Measurements from ENCODE around the gene LUC7L3. TPM values are rescaled to one million over a fixed set of nuclear protein-coding genes. Genes with fewer than 3 reads are reported as not detected.

Gene LUC7L3
- total and polyA plus RNA-seq, 2 donors (not counting 1 experiment from before 2014, with no cell fraction given), result 42.9 to 311 TPM

GRCh38 chr17:50681263-50682200 is 37.9 kb upstream of the LUC7L3 start:
- no peaks in the 10 kb centered on the region for H4K20me1 ChIP-seq (ENCODE audit: control insufficient read depth, insufficient read depth, low read length, poor library complexity, severe bottlenecking)
- ATAC-seq (ENCODE audit: low read depth) (no peak), DNase-seq (no peak)
- peaks cover 44% of the 10 kb centered on the region for H3K27me3 Mint-ChIP-seq
- 62% methylated on average over 27 of the region's 27 CpGs for whole genome bisulfite sequencing (ENCODE audit: insufficient coverage)
- H3K9me3 ChIP-seq (ENCODE audit: control extremely low read depth in 1 of 3, control insufficient read depth in 2 of 3, insufficient read depth in 1 of 3, low read length in 2 of 3), result no peaks in the 10 kb centered on the region
- no peak overlapping the region for H3K9ac ChIP-seq (ENCODE audit: low read length)
- ChIA-PET CTCF (no interaction called here), POLR2A (no interaction called here)
- H3K36me3 ChIP-seq (replicated peaks in 1 of 2; ENCODE audit: control extremely low read depth in 1 of 2, control insufficient read depth in 1 of 2, extremely low read depth in 1 of 2, insufficient read depth in 2 of 2, low read length in 1 of 2), result no peaks in the 10 kb centered on the region
- H3K4me2 ChIP-seq (replicated peaks; ENCODE audit: low read depth, low read length, poor library complexity, severe bottlenecking), result no peak overlapping the region
- intact Hi-C loops (cut with micrococcal nuclease), result no loop called here
- H3K4me3 ChIP-seq (ENCODE audit: control extremely low read depth in 1 of 5, extremely low read depth in 1 of 5, insufficient read depth in 1 of 5, low read depth in 2 of 5, low read length in 4 of 5), result no peak overlapping the region
- H3K4me3 Mint-ChIP-seq, result no peak overlapping the region
- H3K27ac Mint-ChIP-seq, result no peak overlapping the region
- H3K9me3 Mint-ChIP-seq (ENCODE audit: insufficient read depth), result no peaks in the 10 kb centered on the region
- TF ChIP-seq CTCF (IDR thresholded peaks at IDR 0.05) (no peak), EZH2 (IDR thresholded peaks at IDR 0.05; ENCODE audit: borderline replicate concordance, insufficient read depth, low read depth, low read length, poor library complexity, severe bottlenecking) (no peak)
- H3K4me1 Mint-ChIP-seq, result peaks cover 4% of the 10 kb centered on the region
- H2AFZ ChIP-seq (ENCODE audit: insufficient read depth, low read depth, low read length, poor library complexity, severe bottlenecking), result peak overlapping the region; percentile 49
- peaks cover 0 to 3% of the 10 kb centered on the region in 2 donors for H3K4me1 ChIP-seq (ENCODE audit: control insufficient read depth in 2 of 2, insufficient read depth in 2 of 2, low read length in 2 of 2)
- peaks cover 0 to 4% (median 0%) of the 10 kb centered on the region in 4 experiments for H3K27me3 ChIP-seq (replicated peaks in 1 of 4; ENCODE audit: control extremely low read depth in 1 of 4, control insufficient read depth in 3 of 4, insufficient read depth in 4 of 4, low read length in 3 of 4)
- no peaks in the 10 kb centered on the region for H3K79me2 ChIP-seq (ENCODE audit: control insufficient read depth, insufficient read depth, low read length)
- no peak overlapping the region for H3K27ac ChIP-seq (ENCODE audit: low read length in 2 of 2)

- Mint-ChIP-seq H3K4me3 (no peak overlapping the region), H3K4me1 (peaks cover 4% of the 10 kb centered on the region), H3K27me3 (peaks cover 39% of the 10 kb centered on the region), H3K9me3 (ENCODE audit: insufficient read depth) (no peaks in the 10 kb centered on the region), H3K27ac (no peak overlapping the region)
- intact Hi-C loops (cut with micrococcal nuclease), result no loop called here
- ATAC-seq (ENCODE audit: low read depth) (no peak), DNase-seq (no peak)
- Histone ChIP-seq H4K20me1 (ENCODE audit: control insufficient read depth, insufficient read depth, low read length, poor library complexity, severe bottlenecking) (no peaks in the 10 kb centered on the region), H3K4me1 (ENCODE audit: control insufficient read depth in 2 of 2, insufficient read depth in 2 of 2, low read length in 2 of 2) (peaks cover 0 to 3% of the 10 kb centered on the region in 2 donors), H3K27ac (ENCODE audit: low read length in 2 of 2) (no peak overlapping the region), H3K9ac (ENCODE audit: low read length) (no peak overlapping the region), H3K9me3 (ENCODE audit: control extremely low read depth in 1 of 3, control insufficient read depth in 2 of 3, insufficient read depth in 1 of 3, low read length in 2 of 3) (no peaks in the 10 kb centered on the region), H3K27me3 (replicated peaks in 1 of 4; ENCODE audit: control extremely low read depth in 1 of 4, control insufficient read depth in 3 of 4, insufficient read depth in 4 of 4, low read length in 3 of 4) (peaks cover 0 to 4% (median 0%) of the 10 kb centered on the region in 4 experiments), H3K4me3 (ENCODE audit: control extremely low read depth in 1 of 5, extremely low read depth in 1 of 5, insufficient read depth in 1 of 5, low read depth in 2 of 5, low read length in 4 of 5) (no peak overlapping the region), H3K4me2 (replicated peaks; ENCODE audit: low read depth, low read length, poor library complexity, severe bottlenecking) (no peak overlapping the region), H3K79me2 (ENCODE audit: control insufficient read depth, insufficient read depth, low read length) (no peaks in the 10 kb centered on the region), H3K36me3 (replicated peaks in 1 of 2; ENCODE audit: control extremely low read depth in 1 of 2, control insufficient read depth in 1 of 2, extremely low read depth in 1 of 2, insufficient read depth in 2 of 2, low read length in 1 of 2) (no peaks in the 10 kb centered on the region), H2AFZ (ENCODE audit: insufficient read depth, low read depth, low read length, poor library complexity, severe bottlenecking) (no peak overlapping the region)
- TF ChIP-seq EZH2 (IDR thresholded peaks at IDR 0.05; ENCODE audit: borderline replicate concordance, insufficient read depth, low read depth, low read length, poor library complexity, severe bottlenecking) (no peak), CTCF (IDR thresholded peaks at IDR 0.05) (no peak)
- WGBS (ENCODE audit: insufficient coverage), result 91% methylated on average over 1 of the region's 3 CpGs
- ChIA-PET CTCF (no interaction called here), POLR2A (no interaction called here)
Observed at GRCh38 chr17:50682441-50682840, 37.0 kb upstream of the LUC7L3 start.

Data from B cell (primary cell).